Endothelial cell (in vitro differentiated cells): ENCODE data around the gene GLT6D1. TPM values are rescaled to one million over a fixed set of nuclear protein-coding genes. Genes with fewer than 3 reads are reported as not detected.

Experiments
- DNase-seq: peaks from one replicate; pipeline ENCODE4 v3.0.0; 2021; ENCODE audit warnings: low spot score
- H3K27ac Mint-ChIP-seq: one replicate; pipeline ENCODE4 v1.8.0; 2021; ENCODE audit warnings: mixed read lengths, inconsistent platforms; ENCODE audit not compliant: unreplicated experiment
- H3K27me3 Mint-ChIP-seq: one replicate; pipeline ENCODE4 v1.8.0; 2021; ENCODE audit warnings: mild to moderate bottlenecking, moderate library complexity, mixed read lengths, inconsistent platforms; ENCODE audit not compliant: unreplicated experiment
- H3K36me3 Mint-ChIP-seq: one replicate; pipeline ENCODE4 v1.8.0; 2021; ENCODE audit warnings: mild to moderate bottlenecking, low read depth, mixed read lengths, inconsistent platforms; ENCODE audit not compliant: unreplicated experiment
- H3K4me1 Mint-ChIP-seq: one replicate; pipeline ENCODE4 v1.8.0; 2021; ENCODE audit warnings: mild to moderate bottlenecking, mixed read lengths, inconsistent platforms; ENCODE audit not compliant: unreplicated experiment
- H3K4me3 Mint-ChIP-seq: one replicate; pipeline ENCODE4 v1.8.0; 2021; ENCODE audit warnings: mild to moderate bottlenecking, mixed read lengths, inconsistent platforms; ENCODE audit not compliant: unreplicated experiment
- H3K9me3 Mint-ChIP-seq: one replicate; pipeline ENCODE4 v1.8.0; 2021; ENCODE audit warnings: mixed read lengths, inconsistent platforms; ENCODE audit not compliant: unreplicated experiment
- total RNA-seq: library from RNA; stranded (reverse); fragmentation: NEBNext Ultra II Directional; extraction: Animal tissue kit (Norgen Biotek cat#: 25700); gene quantifications from one replicate; pipeline ENCODE4 v1.2.1, GENCODE V29; 2021; ENCODE audit not compliant: unreplicated experiment
- TF ChIP-seq, protein P1 (sequence below): fragments of 200-600 bp; sonication (generic); IDR thresholded peaks from one replicate; pipeline ENCODE4 v1.5.0; 2021; ENCODE audit warnings: antibody characterized with exemption; ENCODE audit not compliant: unreplicated experiment

GLT6D1 gene
- total RNA-seq, 1 donor from 2014 or later = not detected

DNA sequence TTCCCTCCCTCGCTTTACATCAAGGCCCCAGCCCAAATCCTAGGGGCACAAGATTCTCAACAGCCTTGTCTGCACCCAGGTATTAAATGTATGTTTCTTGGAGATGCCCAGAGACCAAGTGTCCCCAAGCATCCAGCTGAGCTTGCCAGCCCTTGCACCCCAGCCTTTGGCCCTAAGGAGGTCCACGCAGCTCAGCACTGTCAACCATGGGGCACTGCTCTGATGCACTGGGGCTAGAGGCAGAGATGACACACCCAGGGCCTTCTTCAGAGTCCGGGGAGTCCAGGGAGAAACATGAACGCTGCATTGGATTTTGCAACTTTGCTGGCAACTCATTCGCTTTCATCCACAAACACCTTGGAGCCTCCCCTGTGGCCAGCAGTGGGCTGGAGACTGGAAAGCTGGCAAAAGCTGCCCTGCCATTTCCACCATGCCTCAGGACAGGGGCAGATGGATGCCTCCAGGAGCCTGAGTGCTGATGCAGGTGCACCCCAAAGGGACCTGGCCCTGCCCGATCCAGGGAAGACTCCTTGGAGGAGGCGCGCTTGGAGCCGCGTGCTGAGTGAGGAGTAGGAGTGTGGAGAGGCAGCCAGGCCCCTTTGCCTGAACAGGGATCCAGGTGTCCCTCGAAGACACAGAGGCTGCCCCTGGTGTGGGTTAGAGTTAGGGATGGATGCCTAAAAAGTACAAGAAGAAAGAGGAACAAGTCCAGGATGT is 58.5 kb downstream of the GLT6D1 start:
- Mint-ChIP-seq H3K4me1 (peaks cover 6% of the 10 kb centered on the region), H3K9me3 (no peaks in the 10 kb centered on the region), H3K36me3 (peaks cover 3% of the 10 kb centered on the region), H3K27ac (no peak overlapping the region), H3K27me3 (peaks cover 2% of the 10 kb centered on the region), H3K4me3 (no peak overlapping the region)
- no peak for DNase-seq
- TF ChIP-seq, protein P1, sequence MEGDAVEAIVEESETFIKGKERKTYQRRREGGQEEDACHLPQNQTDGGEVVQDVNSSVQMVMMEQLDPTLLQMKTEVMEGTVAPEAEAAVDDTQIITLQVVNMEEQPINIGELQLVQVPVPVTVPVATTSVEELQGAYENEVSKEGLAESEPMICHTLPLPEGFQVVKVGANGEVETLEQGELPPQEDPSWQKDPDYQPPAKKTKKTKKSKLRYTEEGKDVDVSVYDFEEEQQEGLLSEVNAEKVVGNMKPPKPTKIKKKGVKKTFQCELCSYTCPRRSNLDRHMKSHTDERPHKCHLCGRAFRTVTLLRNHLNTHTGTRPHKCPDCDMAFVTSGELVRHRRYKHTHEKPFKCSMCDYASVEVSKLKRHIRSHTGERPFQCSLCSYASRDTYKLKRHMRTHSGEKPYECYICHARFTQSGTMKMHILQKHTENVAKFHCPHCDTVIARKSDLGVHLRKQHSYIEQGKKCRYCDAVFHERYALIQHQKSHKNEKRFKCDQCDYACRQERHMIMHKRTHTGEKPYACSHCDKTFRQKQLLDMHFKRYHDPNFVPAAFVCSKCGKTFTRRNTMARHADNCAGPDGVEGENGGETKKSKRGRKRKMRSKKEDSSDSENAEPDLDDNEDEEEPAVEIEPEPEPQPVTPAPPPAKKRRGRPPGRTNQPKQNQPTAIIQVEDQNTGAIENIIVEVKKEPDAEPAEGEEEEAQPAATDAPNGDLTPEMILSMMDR = no peak

DNA sequence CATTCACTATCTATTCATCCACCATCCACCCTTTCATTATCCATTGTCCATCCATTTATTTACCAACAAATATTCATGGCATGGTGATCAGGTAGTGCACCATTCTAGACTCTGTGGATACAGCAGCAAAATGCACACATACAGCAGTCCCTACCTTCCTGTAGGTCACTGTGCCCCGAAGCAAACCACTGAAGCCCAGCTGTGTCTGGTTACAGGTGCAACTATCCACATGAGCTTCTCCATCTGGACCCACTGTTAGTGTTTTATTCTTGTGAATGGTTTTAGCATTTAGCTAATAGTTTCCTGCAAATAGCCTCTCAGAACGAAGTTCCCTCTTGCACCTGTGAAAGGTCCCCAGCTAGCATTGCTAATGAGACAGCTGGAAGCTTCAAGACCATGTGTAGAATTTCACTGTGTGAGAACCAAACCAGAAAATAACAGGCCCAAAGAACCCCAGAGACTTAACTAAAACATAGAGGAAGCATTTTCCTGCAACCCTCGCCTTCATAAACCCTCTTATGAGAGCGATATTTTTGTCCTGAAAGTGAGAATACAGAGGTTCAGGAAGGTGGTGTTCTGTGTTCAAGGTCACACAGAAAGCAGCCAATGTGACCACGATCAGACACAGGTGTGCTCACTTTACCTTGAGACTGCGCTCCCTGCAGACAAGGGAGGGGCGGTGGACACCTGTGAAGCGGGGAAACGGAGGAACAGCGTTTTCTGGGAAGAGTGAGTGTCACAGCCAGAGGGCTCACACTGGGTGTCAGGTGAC is 59.3 kb downstream of the GLT6D1 start:
- Mint-ChIP-seq H3K36me3 (peaks cover 3% of the 10 kb centered on the region), H3K9me3 (no peaks in the 10 kb centered on the region), H3K27me3 (peaks cover 2% of the 10 kb centered on the region), H3K4me3 (no peak overlapping the region), H3K27ac (no peak overlapping the region), H3K4me1 (peaks cover 6% of the 10 kb centered on the region)
- no peak for DNase-seq
- TF ChIP-seq, protein P1 = no peak

DNA sequence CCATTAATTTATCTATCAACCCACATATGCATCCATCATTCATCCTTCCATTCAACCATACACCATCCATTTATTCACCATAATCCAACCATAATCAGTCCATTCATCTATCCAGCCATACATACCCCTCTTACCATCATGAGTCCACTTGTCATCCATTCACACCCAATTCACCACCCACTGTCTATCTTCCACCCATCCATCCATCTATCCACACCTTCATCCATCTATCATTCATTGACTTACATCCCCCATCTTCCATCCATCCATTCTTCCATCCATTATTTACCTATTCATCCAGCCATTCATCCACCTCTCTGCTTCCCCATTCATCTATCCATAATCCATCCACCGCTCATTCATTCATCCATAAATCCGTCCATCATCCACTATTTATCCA is 60.0 kb downstream of the GLT6D1 start:
- peaks cover 2% of the 10 kb centered on the region for H3K27me3 Mint-ChIP-seq
- no peak for DNase-seq
- H3K27ac Mint-ChIP-seq = no peak overlapping the region
- H3K4me3 Mint-ChIP-seq = no peak overlapping the region
- H3K4me1 Mint-ChIP-seq = no peaks in the 10 kb centered on the region
- peaks cover 3% of the 10 kb centered on the region for H3K36me3 Mint-ChIP-seq
- TF ChIP-seq, protein P1 = no peak
- H3K9me3 Mint-ChIP-seq = no peaks in the 10 kb centered on the region

DNA sequence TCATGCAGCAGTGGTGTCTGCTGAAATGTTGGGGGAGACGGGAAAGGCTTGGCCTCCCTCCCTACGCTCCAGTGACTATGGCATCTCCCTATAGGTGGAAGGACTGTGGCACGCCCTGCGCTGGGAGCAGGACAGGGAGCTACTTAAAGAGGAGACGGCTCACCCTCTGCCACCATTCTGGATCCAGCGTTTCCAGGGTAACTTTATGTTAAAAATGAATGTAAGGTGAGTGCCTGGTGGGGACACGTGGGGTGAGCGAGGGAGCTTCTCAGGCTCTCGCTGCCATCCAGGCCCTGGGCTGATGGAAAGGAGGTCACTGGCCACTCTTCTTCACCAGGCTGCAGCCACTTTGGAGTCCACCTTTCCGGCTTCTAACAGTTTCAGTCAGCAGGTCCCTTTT is 62.1 kb downstream of the GLT6D1 start:
- no peaks in the 10 kb centered on the region for H3K9me3 Mint-ChIP-seq
- H3K27ac Mint-ChIP-seq = no peak overlapping the region
- no peak for DNase-seq
- TF ChIP-seq, protein P1 = no peak
- H3K27me3 Mint-ChIP-seq = peaks cover 2% of the 10 kb centered on the region
- H3K4me1 Mint-ChIP-seq = no peaks in the 10 kb centered on the region
- H3K4me3 Mint-ChIP-seq = no peak overlapping the region
- H3K36me3 Mint-ChIP-seq = peaks cover 3% of the 10 kb centered on the region

DNA sequence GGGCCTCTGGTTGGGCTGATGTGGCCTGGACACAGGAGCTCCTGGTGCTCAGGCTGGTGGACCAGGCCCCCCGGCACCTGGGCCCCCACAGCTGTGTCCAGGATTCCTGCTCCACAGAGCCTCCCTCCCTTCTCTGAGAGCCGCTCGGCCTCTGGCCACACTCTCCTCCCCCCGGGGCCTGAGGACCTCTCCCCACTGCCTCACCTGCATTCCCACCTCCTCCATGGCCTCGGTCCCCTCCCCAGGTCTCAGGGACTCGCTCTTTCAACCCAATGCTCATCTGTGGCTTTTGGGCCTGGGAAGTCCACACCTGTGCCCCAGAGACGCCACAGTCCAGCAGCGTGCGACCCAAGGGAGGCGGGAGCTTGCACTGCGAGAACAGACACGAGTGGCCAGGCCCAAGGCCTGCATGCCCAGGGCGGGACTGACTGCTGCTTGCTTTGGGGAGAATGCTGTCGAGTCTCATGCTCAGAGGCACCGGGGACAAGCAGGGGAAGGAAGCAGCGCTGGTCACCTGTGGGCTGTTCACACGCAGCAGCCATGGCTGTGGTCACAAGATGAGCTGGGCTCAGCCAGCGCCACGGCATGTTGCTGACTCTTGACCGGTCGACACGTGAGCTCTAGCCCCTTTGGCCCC is 63.2 kb downstream of the GLT6D1 start:
- Mint-ChIP-seq H3K4me3 (no peak overlapping the region), H3K9me3 (no peaks in the 10 kb centered on the region), H3K36me3 (no peaks in the 10 kb centered on the region), H3K4me1 (no peaks in the 10 kb centered on the region), H3K27ac (no peak overlapping the region), H3K27me3 (peaks cover 2% of the 10 kb centered on the region)
- no peak for DNase-seq
- TF ChIP-seq, protein P1 = no peak
